Esophagus (tissue), 2 donors: ENCODE measurements around the gene POLR2E. TPM values are rescaled to one million over a fixed set of nuclear protein-coding genes. Genes with fewer than 3 reads are reported as not detected.

Experiments used
- H3K27ac ChIP-seq, 2 donors: one replicate each; pipeline ENCODE4 v1.5.1; 2013; ENCODE audit warnings: low read depth in 2 of 2, mild to moderate bottlenecking in 2 of 2, inconsistent platforms in 1 of 2, low read length in 1 of 2, moderate library complexity in 1 of 2
- H3K27me3 ChIP-seq, 2 donors: one replicate each; pipeline ENCODE4 v1.6.1; 2013; ENCODE audit warnings: low read length in 2 of 2, control low read depth in 1 of 2, mild to moderate bottlenecking in 1 of 2; ENCODE audit not compliant: insufficient read depth in 2 of 2, control insufficient read depth in 1 of 2
- H3K36me3 ChIP-seq, 2 donors: one replicate each; pipeline ENCODE4 v1.6.1; 2013; ENCODE audit warnings: low read length in 1 of 2; ENCODE audit not compliant: control insufficient read depth in 2 of 2, insufficient read depth in 2 of 2
- H3K4me1 ChIP-seq, 2 donors: one replicate each; pipeline ENCODE4 v1.6.1; 2013; ENCODE audit warnings: low read length in 1 of 2; ENCODE audit not compliant: control insufficient read depth in 2 of 2, insufficient read depth in 2 of 2
- H3K4me3 ChIP-seq, 2 donors: one replicate each; pipeline ENCODE4 v1.5.1; 2013; ENCODE audit warnings: low read length in 2 of 2, mild to moderate bottlenecking in 2 of 2, low read depth in 1 of 2, moderate library complexity in 1 of 2
- H3K9me3 ChIP-seq, 2 donors: one replicate each; pipeline ENCODE4 v1.6.1; 2013; ENCODE audit warnings: mild to moderate bottlenecking in 2 of 2, low read depth in 1 of 2, low read length in 1 of 2, moderate library complexity in 1 of 2; ENCODE audit not compliant: control insufficient read depth in 2 of 2, insufficient read depth in 1 of 2
- WGBS, 2 donors: extraction: QIAGEN DNeasy Blood & Tissue Kit; methylation state at CpG; one replicate each; pipeline ENCODE4 v1.1.7; 2013; 5-methylcytosine and 5-hydroxymethylcytosine counted together
- polyA plus RNA-seq, 2 donors: library from polyadenylated mRNA; stranded (reverse); fragments of 200-250 nt; gene quantifications; one replicate each; pipeline ENCODE4 v1.2.3, GENCODE V29; 2013
- donor health status: healthy with polysubstance abuse.
- donor health status: Bipolar disorder and iron deficiency.

Gene POLR2E
- polyA plus RNA-seq, 2 donors: 77.9 to 162 TPM

- Histone ChIP-seq H3K27ac (peak overlapping the region; percentile 65 to 85), H3K4me1 (peaks cover 5 to 23% of the 10 kb centered on the region in 2 donors), H3K27me3 (no peaks in the 10 kb centered on the region), H3K36me3 (peaks cover 0 to 18% of the 10 kb centered on the region in 2 donors), H3K4me3 (peak overlapping the region; percentile 5 to 44), H3K9me3 (no peaks in the 10 kb centered on the region)
- 20 to 24% methylated on average over 21 to 51 of the region's 51 CpGs for WGBS, 2 donors
These were observed 12.8 kb downstream of the POLR2E start for GRCh38 chr19:1082165-1082927.

- 55 to 64% methylated on average over 55 to 58 of the region's 58 CpGs for WGBS, 2 donors
These were observed 13.6 kb downstream of the POLR2E start for GRCh38 chr19:1081301-1082164.

DNA sequence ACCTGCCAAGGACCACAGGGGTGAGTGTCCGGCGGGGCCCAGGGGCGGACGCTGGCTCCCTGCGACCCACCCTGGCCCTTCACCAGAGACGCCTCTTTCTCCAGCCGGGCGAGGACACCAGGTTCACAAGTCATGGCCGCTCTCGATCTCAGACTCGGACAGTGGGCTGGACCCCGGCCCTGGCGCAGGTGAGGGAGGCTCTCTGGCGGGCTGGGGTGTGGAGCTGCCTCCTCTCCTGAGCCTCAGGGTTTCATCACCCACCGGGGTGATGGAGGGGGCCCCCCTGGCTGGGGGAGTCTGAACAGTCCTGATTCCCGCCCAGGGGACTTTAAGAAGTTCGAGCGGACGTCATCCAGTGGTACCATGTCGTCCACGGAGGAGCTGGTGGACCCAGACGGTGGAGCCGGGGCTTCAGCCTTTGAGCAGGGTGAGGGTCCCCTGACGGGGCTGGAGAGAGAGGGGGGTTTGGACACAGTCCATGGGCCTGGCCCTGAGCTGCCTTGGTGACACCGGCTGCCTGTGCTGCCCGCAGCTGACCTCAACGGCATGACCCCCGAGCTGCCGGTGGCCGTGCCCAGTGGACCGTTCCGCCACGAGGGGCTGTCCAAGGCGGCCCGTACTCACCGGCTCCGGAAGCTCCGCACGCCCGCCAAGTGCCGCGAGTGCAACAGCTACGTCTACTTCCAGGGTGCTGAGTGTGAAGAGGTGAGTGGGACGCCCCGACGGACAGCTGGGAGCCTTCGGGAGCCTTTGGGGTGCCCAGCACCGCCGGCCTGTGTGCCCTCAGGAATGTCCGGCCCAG, 14.6 kb downstream of the POLR2E start:
- peaks cover 0 to 6% of the 10 kb centered on the region in 2 donors for H3K36me3 ChIP-seq

More at GRCh38 chr19:1081301-1082164, 13.6 kb downstream of the POLR2E start:
- peak overlapping the region in 1 of 2 donors; percentile 3 for H3K4me3 ChIP-seq
- H3K27me3 ChIP-seq: no peaks in the 10 kb centered on the region
- peaks cover 0 to 14% of the 10 kb centered on the region in 2 donors for H3K36me3 ChIP-seq
- H3K27ac ChIP-seq: peak overlapping the region; percentile 14 to 59
- H3K4me1 ChIP-seq: peaks cover 5 to 23% of the 10 kb centered on the region in 2 donors
- no peaks in the 10 kb centered on the region for H3K9me3 ChIP-seq

GRCh38 chr19:1079566-1080111, 15.5 kb downstream of the POLR2E start:
- Histone ChIP-seq H3K9me3 (no peaks in the 10 kb centered on the region), H3K27ac (no peak overlapping the region), H3K4me3 (no peak overlapping the region), H3K36me3 (peaks cover 0 to 4% of the 10 kb centered on the region in 2 donors), H3K27me3 (no peaks in the 10 kb centered on the region), H3K4me1 (peaks cover 5 to 17% of the 10 kb centered on the region in 2 donors)
- 87 to 88% methylated on average over 44 to 45 of the region's 45 CpGs for WGBS, 2 donors

More for the DNA sequence above, 14.6 kb downstream of the POLR2E start:
- Histone ChIP-seq H3K4me1 (peaks cover 5 to 21% of the 10 kb centered on the region in 2 donors), H3K4me3 (no peak overlapping the region), H3K27ac (no peak overlapping the region), H3K27me3 (no peaks in the 10 kb centered on the region), H3K9me3 (no peaks in the 10 kb centered on the region)
- 92 to 93% methylated on average over 49 to 50 of the region's 50 CpGs for WGBS, 2 donors

DNA sequence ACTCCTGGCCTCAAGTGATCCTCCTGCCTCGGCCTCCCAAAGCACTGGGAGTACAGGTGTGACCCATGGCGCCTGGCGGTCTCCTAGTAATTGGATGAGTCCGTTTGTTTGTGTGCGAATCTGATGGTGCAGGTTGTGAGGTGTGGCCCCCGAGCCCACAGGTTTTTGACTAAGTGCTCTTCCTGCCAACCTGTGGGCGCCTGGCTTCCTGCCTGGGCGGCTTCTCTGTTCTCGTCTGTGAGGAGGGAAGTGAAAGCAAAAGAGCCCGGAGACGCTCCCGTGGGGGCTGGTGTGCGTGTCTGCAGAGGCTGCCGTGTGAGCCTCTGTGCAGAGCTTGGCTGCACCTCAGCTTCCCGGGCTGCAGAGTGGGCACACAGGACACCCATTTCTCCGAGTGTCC, 18.2 kb downstream of the POLR2E start:
- 25 to 27% methylated on average over 16 of the region's 16 CpGs for WGBS, 2 donors
- peak overlapping the region; percentile 11 to 36 for H3K27ac ChIP-seq
- H3K36me3 ChIP-seq: peaks cover 0 to 9% of the 10 kb centered on the region in 2 donors
- H3K27me3 ChIP-seq: no peaks in the 10 kb centered on the region
- H3K4me1 ChIP-seq: peaks cover 5% of the 10 kb centered on the region in 2 donors
- H3K9me3 ChIP-seq: no peaks in the 10 kb centered on the region
- H3K4me3 ChIP-seq: peak overlapping the region; percentile 17 to 35

GRCh38 chr19:1076046-1076386, 19.2 kb downstream of the POLR2E start:
- H3K36me3 ChIP-seq: peaks cover 0 to 9% of the 10 kb centered on the region in 2 donors

GRCh38 chr19:1074544-1075283, 20.5 kb downstream of the POLR2E start:
- Histone ChIP-seq H3K27ac (no peak overlapping the region), H3K4me1 (peaks cover 4 to 8% of the 10 kb centered on the region in 2 donors), H3K9me3 (no peaks in the 10 kb centered on the region), H3K4me3 (no peak overlapping the region), H3K36me3 (peaks cover 0 to 9% of the 10 kb centered on the region in 2 donors), H3K27me3 (no peaks in the 10 kb centered on the region)
- 36 to 43% methylated on average over 33 to 54 of the region's 54 CpGs for WGBS, 2 donors

More at GRCh38 chr19:1076046-1076386, 19.2 kb downstream of the POLR2E start:
- Histone ChIP-seq H3K27me3 (no peaks in the 10 kb centered on the region), H3K4me3 (no peak overlapping the region), H3K4me1 (peaks cover 2 to 5% of the 10 kb centered on the region in 2 donors), H3K9me3 (no peaks in the 10 kb centered on the region), H3K27ac (no peak overlapping the region)
- 70 to 80% methylated on average over 4 of the region's 4 CpGs for WGBS, 2 donors

DNA sequence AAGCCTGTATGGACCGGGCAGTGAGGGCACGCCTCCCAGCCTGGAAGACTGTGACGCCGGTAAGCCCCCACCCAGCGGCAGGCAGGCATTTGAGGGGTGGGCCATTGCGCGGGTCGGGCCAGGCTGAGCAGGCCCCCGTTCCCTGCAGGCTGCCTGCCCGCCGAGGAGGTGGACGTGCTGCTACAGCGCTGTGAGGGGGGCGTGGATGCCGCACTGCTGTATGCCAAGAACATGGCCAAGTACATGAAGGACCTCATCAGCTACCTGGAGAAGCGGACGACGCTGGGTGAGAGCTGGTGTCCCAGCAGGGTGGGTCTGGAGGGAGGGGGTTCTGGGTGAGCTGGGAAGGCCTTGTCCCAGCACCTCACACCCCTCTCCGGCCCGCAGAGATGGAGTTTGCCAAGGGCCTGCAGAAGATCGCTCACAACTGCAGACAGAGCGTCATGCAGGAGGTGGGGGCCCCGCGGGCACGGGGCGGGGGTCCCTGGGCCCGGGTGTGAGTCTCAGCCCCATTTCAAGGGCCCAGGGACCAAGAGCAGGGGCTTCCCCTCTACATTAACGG, 21.1 kb downstream of the POLR2E start:
- Histone ChIP-seq H3K27ac (no peak overlapping the region), H3K4me1 (peaks cover 4 to 8% of the 10 kb centered on the region in 2 donors), H3K9me3 (no peaks in the 10 kb centered on the region), H3K36me3 (peaks cover 0 to 9% of the 10 kb centered on the region in 2 donors), H3K4me3 (no peak overlapping the region), H3K27me3 (no peaks in the 10 kb centered on the region)
- 68 to 73% methylated on average over 27 to 28 of the region's 28 CpGs for WGBS, 2 donors
